ENCODE results near the gene MAP2K5. TPM values are rescaled to one million over a fixed set of nuclear protein-coding genes. Genes with fewer than 3 reads are reported as not detected.

Gene MAP2K5
- total RNA-seq, 2 experiments from 2014 or later, result 22.2 to 27.9 TPM

DNA sequence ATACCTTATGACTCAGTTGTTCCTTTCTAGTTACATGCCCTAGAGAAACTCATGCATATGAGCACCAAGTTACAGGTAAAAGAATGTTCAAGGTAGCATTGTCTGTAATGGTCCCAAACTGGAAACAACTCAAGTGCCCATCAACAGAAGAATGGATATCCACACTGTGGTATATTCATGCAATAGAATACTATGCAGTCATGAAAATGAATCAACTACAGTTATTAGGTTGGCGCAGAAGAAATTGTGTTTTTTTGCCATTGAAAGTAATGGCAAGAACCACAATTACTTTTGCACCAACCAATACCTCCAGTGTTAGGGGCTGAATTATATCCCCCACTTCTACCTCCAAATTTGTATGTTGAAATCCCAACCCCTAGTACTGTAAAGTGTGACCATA lies 307.0 kb downstream of the MAP2K5 start:
- H3K4me3 ChIP-seq (ENCODE audit: low read length), result no peak overlapping the region
- H3K36me3 Mint-ChIP-seq (ENCODE audit: low read depth), result no peaks in the 10 kb centered on the region
- no peak for TF ChIP-seq CTCF (IDR thresholded peaks at IDR 0.05)
- H3K36me3 ChIP-seq (ENCODE audit: insufficient read depth, low read length), result no peaks in the 10 kb centered on the region
- H3K4me3 Mint-ChIP-seq, result no peak overlapping the region
- ATAC-seq (ENCODE audit: poor library complexity) (no peak), DNase-seq (no peak)
- ChIA-PET POLR2A (no interaction called here), CTCF (no interaction called here)
- no peaks in the 10 kb centered on the region for H3K27me3 ChIP-seq (ENCODE audit: control insufficient read depth in 1 of 2, insufficient read depth in 2 of 2, low read length in 2 of 2)
- H3K4me1 ChIP-seq (ENCODE audit: insufficient read depth, low read length), result no peaks in the 10 kb centered on the region
- no peak overlapping the region for H3K27ac Mint-ChIP-seq
- intact Hi-C loops (cut with DNase I, micrococcal nuclease), result loop anchor here in 1 of 2 experiments (10.0 kb wide), 1 partner anchor 1145 kb away; the partner anchor contains the start of gene SMAD6
- H3K9me3 Mint-ChIP-seq, result no peaks in the 10 kb centered on the region
- no peaks in the 10 kb centered on the region for H3K9me3 ChIP-seq (ENCODE audit: control insufficient read depth in 1 of 2, insufficient read depth in 1 of 2, low read length in 2 of 2)
- H3K27ac ChIP-seq (ENCODE audit: low read depth in 1 of 2, low read length in 2 of 2), result no peak overlapping the region
- no peaks in the 10 kb centered on the region for H3K27me3 Mint-ChIP-seq
- H3K4me1 Mint-ChIP-seq (ENCODE audit: low read depth), result no peaks in the 10 kb centered on the region

- ChIA-PET CTCF (no interaction called here), POLR2A (no interaction called here)
- no peak for DNase-seq
- Mint-ChIP-seq H3K27ac (no peak overlapping the region), H3K4me3 (no peak overlapping the region), H3K4me1 (ENCODE audit: low read depth) (no peaks in the 10 kb centered on the region), H3K27me3 (no peaks in the 10 kb centered on the region), H3K36me3 (ENCODE audit: low read depth) (no peaks in the 10 kb centered on the region), H3K9me3 (no peaks in the 10 kb centered on the region)
- intact Hi-C loops (cut with DNase I, micrococcal nuclease), result no loop called here
- TF ChIP-seq CTCF (IDR thresholded peaks at IDR 0.05), result no peak
- H3K4me3 ChIP-seq (ENCODE audit: low read length), result no peak overlapping the region
- H3K27ac ChIP-seq (ENCODE audit: low read depth in 1 of 2, low read length in 2 of 2), result no peak overlapping the region
- H3K4me1 ChIP-seq (ENCODE audit: insufficient read depth, low read length), result no peaks in the 10 kb centered on the region
- no peaks in the 10 kb centered on the region for H3K27me3 ChIP-seq (ENCODE audit: control insufficient read depth in 1 of 2, insufficient read depth in 2 of 2, low read length in 2 of 2)
- no peaks in the 10 kb centered on the region for H3K36me3 ChIP-seq (ENCODE audit: insufficient read depth, low read length)
- no peak for ATAC-seq (ENCODE audit: poor library complexity)
- H3K9me3 ChIP-seq (ENCODE audit: control insufficient read depth in 1 of 2, insufficient read depth in 1 of 2, low read length in 2 of 2), result no peaks in the 10 kb centered on the region
These were observed 307.8 kb downstream of the MAP2K5 start for GRCh38 chr15:67850336-67850735.

DNA sequence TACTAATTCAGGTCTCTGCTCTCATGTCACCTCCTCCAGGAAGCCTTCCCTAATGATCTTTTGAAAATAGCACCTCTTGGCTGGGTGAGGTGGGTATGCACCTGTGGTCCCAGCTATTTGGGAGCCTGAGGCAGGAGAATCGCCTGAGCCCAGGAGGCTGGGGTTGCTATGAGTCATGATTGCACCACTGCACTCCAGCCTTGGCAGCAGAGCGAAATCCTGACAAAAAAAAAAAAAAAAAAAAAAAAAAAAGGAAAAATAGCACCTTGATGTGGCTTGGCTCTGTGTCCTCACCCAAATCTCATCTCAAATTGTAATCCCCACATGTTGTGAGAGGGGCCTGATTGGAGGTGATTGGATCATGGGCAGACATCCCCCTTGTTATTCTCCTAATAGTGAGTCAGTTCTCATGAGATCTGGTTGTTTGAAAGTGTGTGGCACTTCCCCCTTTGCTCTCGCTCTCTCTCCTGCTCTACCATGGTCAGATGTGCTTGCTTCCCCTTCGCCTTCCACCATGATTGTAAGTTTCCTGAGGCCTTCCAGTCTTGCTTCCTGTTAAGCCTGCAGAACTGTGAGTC lies 308.6 kb downstream of the MAP2K5 start:
- H3K4me1 ChIP-seq (ENCODE audit: insufficient read depth, low read length), result no peaks in the 10 kb centered on the region
- no peaks in the 10 kb centered on the region for H3K36me3 Mint-ChIP-seq (ENCODE audit: low read depth)
- H3K27ac Mint-ChIP-seq, result no peak overlapping the region
- no peak overlapping the region for H3K4me3 Mint-ChIP-seq
- no peaks in the 10 kb centered on the region for H3K9me3 Mint-ChIP-seq
- H3K4me1 Mint-ChIP-seq (ENCODE audit: low read depth), result no peaks in the 10 kb centered on the region
- no peaks in the 10 kb centered on the region for H3K9me3 ChIP-seq (ENCODE audit: control insufficient read depth in 1 of 2, insufficient read depth in 1 of 2, low read length in 2 of 2)
- intact Hi-C loops (cut with DNase I, micrococcal nuclease), result no loop called here
- ChIA-PET POLR2A (no interaction called here), CTCF (no interaction called here)
- no peak overlapping the region for H3K27ac ChIP-seq (ENCODE audit: low read depth in 1 of 2, low read length in 2 of 2)
- no peak overlapping the region for H3K4me3 ChIP-seq (ENCODE audit: low read length)
- no peak for TF ChIP-seq CTCF (IDR thresholded peaks at IDR 0.05)
- ATAC-seq (ENCODE audit: poor library complexity), result no peak
- no peaks in the 10 kb centered on the region for H3K27me3 Mint-ChIP-seq
- H3K27me3 ChIP-seq (ENCODE audit: control insufficient read depth in 1 of 2, insufficient read depth in 2 of 2, low read length in 2 of 2), result no peaks in the 10 kb centered on the region
- H3K36me3 ChIP-seq (ENCODE audit: insufficient read depth, low read length), result no peaks in the 10 kb centered on the region
- peak in 2 of 14 experiments; percentile 47 to 62 for DNase-seq

Data from CD4-positive, alpha-beta T cell (primary cell).